RPMI8226 (cell line): ENCODE measurements around the gene DYNC1I2.

Source experiments
- DNase-seq: peaks from one replicate; pipeline ENCODE4 v3.0.0-alpha.2; 2015

DYNC1I2 gene

GRCh38 chr2:171687287-171688128 lies at the start of gene DYNC1I2:
DYNC1I2 (plus strand) TSS chr2:171687469; CDS start chr2:171690156, 2,687 bp downstream.
- DNase-seq = peak; percentile 86

DNA sequence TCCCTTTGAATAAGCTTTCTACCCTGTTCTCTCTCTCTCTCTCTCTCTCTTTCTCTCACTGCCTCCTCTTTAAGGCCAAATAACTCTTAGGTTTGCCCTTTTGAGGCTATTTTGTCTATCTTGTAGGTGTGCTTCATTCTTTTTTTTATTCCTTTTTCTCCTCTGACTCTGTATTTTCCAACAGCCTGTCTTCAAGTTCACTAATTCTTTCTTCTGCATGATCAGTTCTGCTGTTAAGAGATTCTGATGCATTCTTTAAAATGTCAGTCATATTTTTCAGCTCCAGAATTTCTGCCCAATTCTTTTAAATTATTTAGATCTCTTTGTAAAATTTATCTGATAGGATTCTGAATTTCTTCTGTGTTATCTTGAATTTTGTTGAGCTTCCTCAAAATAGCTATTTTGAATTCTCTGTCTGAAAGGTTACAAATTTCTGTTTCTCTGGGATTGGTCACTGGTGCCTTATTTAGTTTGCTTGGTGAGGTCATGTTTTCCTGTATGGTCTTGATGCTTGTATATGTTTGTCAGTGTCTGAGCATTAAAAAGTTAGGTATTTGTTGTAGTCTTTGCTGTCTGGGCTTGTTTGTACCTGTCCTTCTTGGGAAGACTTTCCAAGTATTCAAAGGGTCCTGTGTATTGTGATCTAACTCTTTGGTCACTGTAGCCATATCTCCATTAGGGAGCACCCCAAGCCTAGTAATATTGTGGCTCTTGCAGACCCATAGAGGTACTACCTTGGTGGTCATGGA lies 35.4 kb upstream of the DYNC1I2 start:
- no peak for DNase-seq

- no peak for DNase-seq
These were observed 34.9 kb upstream of the DYNC1I2 start for GRCh38 chr2:171652416-171652785.

DNA sequence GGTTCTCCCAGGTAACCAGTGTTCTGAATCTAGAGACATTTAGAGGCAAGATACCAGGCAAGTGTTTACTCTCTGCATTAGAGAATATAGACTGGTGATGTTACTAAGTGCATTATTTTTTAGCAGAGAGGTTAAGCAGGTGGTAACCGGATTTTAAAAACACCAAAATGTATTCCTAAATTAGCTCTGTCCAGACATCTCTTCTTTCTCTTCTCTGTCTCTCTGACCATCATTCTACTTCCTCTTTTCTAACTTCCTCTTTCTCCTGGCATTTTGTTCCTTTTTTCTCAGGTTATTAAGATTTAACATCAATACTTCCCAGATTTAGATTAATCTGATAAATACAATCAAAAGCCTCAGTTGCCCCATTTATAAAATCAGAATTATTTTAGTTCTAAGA lies 31.7 kb upstream of the DYNC1I2 start:
- DNase-seq = peak; percentile 57

DNA sequence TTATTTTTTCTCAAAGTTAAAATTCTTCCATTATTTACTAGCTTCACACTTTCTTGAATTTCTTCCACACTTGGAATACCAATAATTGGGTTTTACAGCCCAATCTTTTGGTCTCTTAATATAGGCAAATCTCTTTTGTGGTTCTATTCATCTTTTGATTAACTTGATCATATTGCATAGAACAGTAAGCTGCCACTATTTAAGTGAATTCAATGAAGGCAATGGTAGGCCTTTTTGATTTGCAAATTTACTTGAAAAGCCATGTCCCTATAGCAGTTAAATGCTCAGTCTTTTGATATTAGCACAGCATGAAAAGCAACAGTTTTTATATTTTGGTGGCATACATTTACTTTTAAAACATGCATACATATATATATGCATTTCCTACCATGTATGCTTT lies 20.2 kb upstream of the DYNC1I2 start:
- no peak for DNase-seq

DNA sequence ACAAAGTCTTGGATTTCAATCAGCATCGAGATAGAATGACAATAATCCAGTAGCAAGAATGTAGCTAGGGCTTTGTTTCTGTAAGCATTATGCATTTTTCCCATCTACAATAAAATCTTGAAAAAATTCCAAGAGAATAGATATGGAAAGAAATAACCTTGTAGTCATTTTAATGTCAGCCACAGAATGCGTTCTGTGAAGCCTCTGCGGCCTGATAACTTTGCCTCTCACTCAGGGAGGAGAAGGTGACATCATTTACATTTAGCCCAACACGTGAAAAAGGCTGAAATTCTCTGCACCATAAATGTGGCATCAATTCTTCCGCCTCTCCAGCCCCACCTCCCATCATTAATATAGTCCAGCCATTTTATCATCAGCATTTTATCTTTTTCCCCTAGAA lies 19.1 kb upstream of the DYNC1I2 start:
- DNase-seq = no peak

DNA sequence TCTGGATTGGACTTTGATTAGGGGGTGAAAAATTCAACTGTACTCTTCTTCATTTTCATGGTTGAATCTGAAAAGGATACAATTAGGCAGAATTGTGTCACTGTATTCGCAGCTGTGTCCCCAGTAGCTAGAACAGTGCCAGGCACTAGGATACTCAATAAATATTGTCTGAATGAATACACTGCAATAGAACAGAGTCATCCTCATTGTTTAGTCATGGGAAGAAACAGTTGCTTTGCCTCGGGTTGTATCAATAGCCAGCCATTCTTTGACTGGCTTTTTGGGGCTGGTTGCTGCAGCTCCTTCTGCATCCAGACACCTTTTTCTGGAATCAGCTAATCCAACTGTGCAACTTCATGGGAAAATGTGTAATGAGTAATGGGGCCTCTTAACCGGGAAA lies 18.1 kb upstream of the DYNC1I2 start:
- no peak for DNase-seq

- no peak for DNase-seq
These were observed 16.6 kb upstream of the DYNC1I2 start for GRCh38 chr2:171670655-171671054.

DNA sequence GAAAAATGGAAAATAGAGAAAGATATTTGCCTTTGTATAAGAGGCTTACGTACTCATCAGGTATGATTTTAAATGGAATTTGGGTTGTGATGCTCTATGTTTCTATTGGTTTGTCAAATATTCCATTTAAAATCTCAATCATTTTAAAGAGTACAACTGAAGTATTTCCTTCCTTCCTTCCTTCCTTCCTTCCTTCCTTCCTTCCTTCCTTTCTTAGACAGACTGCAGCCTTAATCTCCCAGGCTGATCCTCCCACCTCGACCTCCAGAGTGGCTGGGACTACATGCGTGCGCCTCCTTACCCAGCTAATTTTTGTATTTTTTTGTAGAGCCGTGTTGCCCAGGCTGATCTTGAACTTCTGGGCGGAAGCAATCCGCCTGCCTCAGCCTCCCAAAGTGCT lies 15.4 kb upstream of the DYNC1I2 start:
- DNase-seq = no peak

DNA sequence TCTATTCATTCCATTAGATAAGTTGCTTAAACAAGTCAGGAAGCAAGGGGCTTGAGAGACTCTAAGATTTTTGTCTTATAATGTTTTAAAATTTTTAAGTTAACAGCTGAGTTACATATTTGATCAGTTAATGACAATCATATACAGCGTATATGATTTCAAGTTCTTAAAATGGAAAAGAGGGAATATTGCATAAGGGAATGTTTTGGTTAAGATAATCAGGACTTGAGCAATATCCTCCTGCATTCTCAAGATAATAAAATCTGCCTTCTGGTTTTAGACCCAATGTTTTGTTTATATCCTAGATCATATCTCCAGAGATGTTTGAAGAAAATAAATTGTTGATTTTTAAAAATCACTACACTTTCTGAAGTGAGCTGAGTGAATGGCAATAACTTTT lies 13.4 kb upstream of the DYNC1I2 start:
- DNase-seq = no peak

- no peak for DNase-seq
These were observed 11.4 kb upstream of the DYNC1I2 start for GRCh38 chr2:171675810-171676345.

- no peak for DNase-seq
These were observed 8.7 kb upstream of the DYNC1I2 start for GRCh38 chr2:171678619-171679018.

GRCh38 chr2:171688129-171688465 lies 828 bp downstream of the DYNC1I2 start:
- no peak for DNase-seq

DNA sequence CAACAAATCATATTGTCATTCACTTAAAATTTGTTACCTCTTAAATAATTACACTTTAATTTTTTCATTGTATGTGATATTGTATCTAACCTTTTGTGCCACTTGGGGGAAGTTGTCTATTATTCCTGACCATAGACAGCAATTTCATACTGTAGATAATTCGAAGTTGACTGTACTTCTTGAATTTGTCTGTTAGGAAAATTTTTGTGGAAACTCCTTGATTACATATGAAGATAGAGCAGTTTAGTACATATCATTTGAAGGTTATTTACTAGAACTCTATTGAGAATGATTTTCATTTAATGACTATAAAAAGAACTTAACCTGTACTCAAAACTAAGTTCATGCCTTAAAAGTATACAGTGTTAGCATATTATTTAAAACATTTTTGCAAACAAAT lies 5.1 kb downstream of the DYNC1I2 start:
- no peak for DNase-seq

GRCh38 chr2:171702781-171703556 lies 15.7 kb downstream of the DYNC1I2 start:
- DNase-seq = no peak

DNA sequence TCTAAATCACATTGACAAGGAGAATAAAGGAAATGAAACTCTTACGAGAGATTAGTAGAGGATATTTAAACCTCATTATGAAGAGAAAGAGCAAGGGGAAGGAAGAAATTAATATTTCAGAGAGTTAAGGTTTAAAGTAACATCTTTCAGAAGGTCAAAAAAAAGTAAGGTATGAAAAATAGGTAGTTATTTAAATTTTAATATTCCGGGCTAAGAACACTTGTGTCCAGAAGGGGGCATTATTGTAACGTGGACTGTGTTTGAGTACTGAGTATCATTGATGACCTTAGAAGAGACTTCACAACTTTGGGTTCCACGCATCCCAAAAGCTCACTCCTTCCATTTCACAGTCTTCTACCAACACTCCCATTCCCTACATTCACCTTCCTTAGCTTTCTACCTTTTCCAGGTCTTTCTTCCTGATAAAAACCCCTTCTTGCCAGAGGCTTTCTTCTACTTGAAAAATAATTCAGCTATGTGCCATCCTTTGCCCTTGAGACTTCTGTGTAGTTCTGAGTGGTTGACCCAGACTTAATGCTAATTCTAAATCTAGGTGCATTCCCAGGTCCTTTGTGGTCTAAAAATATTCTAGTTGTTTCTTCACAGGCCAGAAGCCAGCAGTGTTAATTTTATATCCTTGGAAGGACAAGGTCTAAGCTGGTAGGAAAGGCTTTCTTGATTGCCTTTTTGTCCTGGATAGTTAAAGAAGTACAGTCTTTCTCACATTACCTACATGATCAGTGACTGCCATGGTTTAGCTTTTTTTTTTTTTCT lies 16.5 kb downstream of the DYNC1I2 start:
- peak; percentile 26 for DNase-seq

- DNase-seq = no peak
These were observed 19.0 kb downstream of the DYNC1I2 start for GRCh38 chr2:171706152-171706803.

DNA sequence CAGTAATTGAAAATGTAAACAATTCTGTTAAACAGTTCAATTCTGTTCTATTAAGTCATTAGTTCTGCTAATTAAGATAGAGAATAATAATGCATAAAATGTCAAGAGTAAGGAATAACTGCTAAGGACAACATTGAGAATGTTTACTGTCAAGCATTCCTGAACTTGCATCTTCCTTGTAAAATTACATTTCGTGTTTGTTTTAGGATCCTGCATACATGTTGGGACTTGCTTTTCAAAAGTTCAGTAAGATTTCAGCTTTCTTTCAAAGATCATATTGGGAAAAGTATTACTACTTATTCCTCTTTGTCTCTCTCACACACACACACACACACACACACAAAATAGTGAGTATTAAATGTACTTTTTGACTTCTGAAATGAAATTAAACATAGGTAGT lies 20.5 kb downstream of the DYNC1I2 start:
- DNase-seq = no peak

- DNase-seq = no peak
These were observed 21.9 kb downstream of the DYNC1I2 start for GRCh38 chr2:171709011-171709685.

DNA sequence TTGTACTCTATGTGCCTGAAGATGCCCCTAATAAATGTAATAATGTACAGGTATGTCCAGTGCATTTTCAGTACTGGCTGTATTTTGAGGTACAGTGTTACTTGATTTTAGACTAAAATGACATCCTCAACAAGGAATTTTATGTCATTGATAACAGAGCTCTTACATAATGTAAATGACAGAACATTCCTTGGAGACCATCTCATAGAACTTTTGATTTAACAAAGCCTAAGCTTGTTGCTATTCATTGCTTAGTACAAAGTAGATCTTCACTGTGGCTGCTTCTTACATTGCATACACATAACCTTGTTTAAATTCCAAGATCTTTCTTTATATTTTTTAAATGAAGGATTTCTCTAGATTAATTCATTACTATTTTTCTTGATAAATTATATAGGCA lies 24.1 kb downstream of the DYNC1I2 start:
- no peak for DNase-seq

DNA sequence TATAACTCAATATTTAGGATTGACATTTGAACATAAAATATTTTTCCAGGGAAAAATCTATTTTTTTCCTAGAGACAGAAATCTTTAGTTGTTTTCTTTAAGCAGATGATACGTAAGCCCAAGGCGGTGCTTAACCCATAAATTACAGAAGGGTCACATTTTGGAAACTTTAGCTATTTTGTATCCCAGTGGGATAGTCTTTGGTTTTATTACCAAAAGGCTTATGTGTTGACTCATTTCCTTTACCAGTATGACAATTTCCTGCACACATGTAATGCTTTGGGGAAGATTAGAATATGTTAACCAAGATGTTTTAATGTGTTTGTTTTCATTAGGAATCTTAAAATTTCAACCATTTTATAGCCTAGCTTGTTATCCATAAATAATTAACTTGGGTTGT lies 24.8 kb downstream of the DYNC1I2 start:
- no peak for DNase-seq
